Adrenal gland (tissue), 5 donors: ENCODE data around the gene ZBTB2.

Experiments used
- POLR2A ChIP-seq, 2 donors: fragments of 450-650 bp; IDR thresholded peaks; one replicate each; pipeline ENCODE4 v1.6.1; 2017; ENCODE audit warnings: antibody characterized with exemption in 2 of 2, mild to moderate bottlenecking in 2 of 2, moderate library complexity in 1 of 2
- TF ChIP-seq, protein P1 (sequence below), 6 experiments: fragments of 450-650 bp in 4 of 6; fragments of 200-600 bp in 2 of 6; sonication (generic) in 1 of 6; IDR thresholded peaks; 1 replicate in 5 of 6; 2 replicates in 1 of 6; pipeline versions ENCODE4 v1.5.1 to v1.8.0; 2016 to 2021; ENCODE audit warnings: antibody characterized with exemption in 6 of 6, mild to moderate bottlenecking in 2 of 6, moderate library complexity in 1 of 6
- donor health status: DM: no; HTN: no; CAD: no.

DNA sequence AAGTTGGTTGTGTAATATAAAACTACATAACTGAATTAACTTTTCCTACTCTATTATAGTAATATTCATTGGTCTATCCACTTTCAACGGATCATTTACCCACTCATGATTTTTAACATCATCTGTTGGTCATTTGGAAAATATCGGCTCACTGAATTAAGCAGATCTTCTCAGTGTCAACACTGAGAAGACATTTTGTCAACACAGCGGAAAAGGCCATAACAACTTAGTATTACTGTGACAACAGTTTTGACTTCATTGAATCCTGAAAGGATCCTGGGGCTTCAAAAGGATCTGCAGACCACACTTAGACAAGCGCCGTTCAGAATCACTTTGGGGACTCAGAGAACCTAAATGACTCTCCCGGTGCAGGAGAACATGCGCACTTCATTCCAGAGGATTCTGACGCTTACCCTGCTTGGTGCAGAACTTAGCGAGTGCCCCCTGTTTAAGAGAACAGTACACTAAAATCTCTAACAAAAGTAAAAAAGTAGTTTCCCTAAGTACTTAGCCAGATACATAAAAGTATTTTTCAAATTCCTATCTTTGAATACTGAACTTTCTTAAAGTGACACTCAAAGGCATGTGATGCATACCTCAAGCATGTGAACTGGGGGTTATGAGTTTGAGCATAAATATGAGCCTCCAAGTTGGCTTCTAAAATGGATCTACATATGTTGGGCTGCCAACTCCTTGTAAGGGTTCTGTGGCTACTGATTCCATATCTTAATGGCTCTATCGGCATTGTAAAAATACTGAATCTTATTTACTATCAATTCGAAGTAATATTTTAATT, 4.0 kb downstream of the ZBTB2 start:
- TF ChIP-seq POLR2A (IDR thresholded peaks at IDR 0.05): no peak
- TF ChIP-seq, protein P1, sequence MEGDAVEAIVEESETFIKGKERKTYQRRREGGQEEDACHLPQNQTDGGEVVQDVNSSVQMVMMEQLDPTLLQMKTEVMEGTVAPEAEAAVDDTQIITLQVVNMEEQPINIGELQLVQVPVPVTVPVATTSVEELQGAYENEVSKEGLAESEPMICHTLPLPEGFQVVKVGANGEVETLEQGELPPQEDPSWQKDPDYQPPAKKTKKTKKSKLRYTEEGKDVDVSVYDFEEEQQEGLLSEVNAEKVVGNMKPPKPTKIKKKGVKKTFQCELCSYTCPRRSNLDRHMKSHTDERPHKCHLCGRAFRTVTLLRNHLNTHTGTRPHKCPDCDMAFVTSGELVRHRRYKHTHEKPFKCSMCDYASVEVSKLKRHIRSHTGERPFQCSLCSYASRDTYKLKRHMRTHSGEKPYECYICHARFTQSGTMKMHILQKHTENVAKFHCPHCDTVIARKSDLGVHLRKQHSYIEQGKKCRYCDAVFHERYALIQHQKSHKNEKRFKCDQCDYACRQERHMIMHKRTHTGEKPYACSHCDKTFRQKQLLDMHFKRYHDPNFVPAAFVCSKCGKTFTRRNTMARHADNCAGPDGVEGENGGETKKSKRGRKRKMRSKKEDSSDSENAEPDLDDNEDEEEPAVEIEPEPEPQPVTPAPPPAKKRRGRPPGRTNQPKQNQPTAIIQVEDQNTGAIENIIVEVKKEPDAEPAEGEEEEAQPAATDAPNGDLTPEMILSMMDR (IDR thresholded peaks at IDR 0.05): no peak
